GM12878 (cell line): ENCODE measurements around the gene SIN3A. TPM values are rescaled to one million over a fixed set of nuclear protein-coding genes. Genes with fewer than 3 reads are reported as not detected.
"Not testable (repeated sequence)": the region's sequence is repeated elsewhere in the genome, so short reads cannot be mapped to it uniquely, and the experiment has no call there.

ENCODE experiments used
- ATAC-seq: fragments of 200-7000 bp; cut with Tn5 transposase; 3 replicates; pipeline ENCODE4 v1.9.1; 2020; ENCODE audit warnings: mild to moderate bottlenecking, moderate library complexity
- BruUV-seq: library from RNA; stranded (reverse); fragments of 400-500 nt; replicated peaks from 2 replicates; lab custom pipeline; 2021; lab: Mats Ljungman, UMichigan
- CTCF ChIA-PET: fragments of 300-600 bp; sonication (Branson Sonifier 250); formaldehyde crosslinking; extraction: SDS; loops from one replicate; lab custom pipeline; 2021; ENCODE audit warnings: inconsistent platforms; lab: Yijun Ruan, JAX
- POLR2A ChIA-PET: fragments of 350-600 bp; formaldehyde crosslinking; extraction: SDS; loops from one replicate; lab custom pipeline; 2021; ENCODE audit warnings: inconsistent platforms; lab: Charles Lee
- RAD21 ChIA-PET: fragments of 300-600 bp; sonication (Branson Sonifier 250); formaldehyde crosslinking; loops from one replicate; lab custom pipeline; 2023; ENCODE audit warnings: antibody characterized with exemption; ENCODE audit not compliant: unreplicated experiment; lab: Charles Lee
- SMC1A ChIA-PET: fragments of 300-600 bp; sonication (Branson Sonifier 250); formaldehyde crosslinking; loops from one replicate; lab custom pipeline; 2023; ENCODE audit not compliant: unreplicated experiment, uncharacterized antibody; lab: Charles Lee
- DNase-seq: peaks from one replicate; pipeline ENCODE4 v3.0.0-alpha.2; 2011; ENCODE audit warnings: low read depth, low spot score
- FAIRE-seq: peaks from 3 replicates; lab custom pipeline; 2011; peaks lifted over from hg19 to GRCh38; lab: Jason Lieb, UNC
- H2AFZ ChIP-seq: 2 replicates; pipeline ENCODE4 v1.6.0; 2011; ENCODE audit warnings: low read depth, low read length, control low read depth; ENCODE audit not compliant: control insufficient read depth
- H3K27ac ChIP-seq: 2 replicates; pipeline ENCODE4 v1.5.1; 2011; ENCODE audit warnings: control low read depth; ENCODE audit not compliant: control insufficient read depth, insufficient read depth
- H3K27me3 ChIP-seq, 2 experiments: replicated peaks in 1 of 2; 2 replicates each; pipeline versions ENCODE4 v1.6.0 to v1.6.1; 2011; ENCODE audit warnings: low read length in 1 of 2; ENCODE audit not compliant: control insufficient read depth in 2 of 2, insufficient read depth in 2 of 2
- H3K36me3 ChIP-seq, 2 experiments: 2 replicates each; pipeline ENCODE4 v1.5.1; 2011; ENCODE audit warnings: low read length in 1 of 2; ENCODE audit not compliant: control insufficient read depth in 2 of 2, insufficient read depth in 2 of 2
- H3K4me1 ChIP-seq: 2 replicates; pipeline ENCODE4 v1.6.1; 2011; ENCODE audit warnings: mild to moderate bottlenecking, low read length, moderate library complexity, mixed read lengths; ENCODE audit not compliant: control insufficient read depth, insufficient read depth
- H3K4me2 ChIP-seq: 2 replicates; pipeline ENCODE4 v1.6.0; 2011; ENCODE audit warnings: control low read depth; ENCODE audit not compliant: control insufficient read depth, insufficient read depth
- H3K4me3 ChIP-seq: fragments of 200-600 bp; sonication (generic); 2 replicates; pipeline ENCODE4 v1.5.1; 2016
- H3K79me2 ChIP-seq: 2 replicates; pipeline ENCODE4 v1.6.0; 2011; ENCODE audit warnings: low read length; ENCODE audit not compliant: control insufficient read depth, insufficient read depth
- H3K9ac ChIP-seq: 2 replicates; pipeline ENCODE4 v1.8.0; 2011; ENCODE audit warnings: low read length, control low read depth, mixed read lengths; ENCODE audit not compliant: control insufficient read depth, insufficient read depth
- H3K9me3 ChIP-seq: replicated peaks from 3 replicates; pipeline ENCODE4 v1.5.1; 2011; ENCODE audit warnings: mild to moderate bottlenecking, low read length; ENCODE audit not compliant: control insufficient read depth, insufficient read depth
- H4K20me1 ChIP-seq: 2 replicates; pipeline ENCODE4 v1.6.0; 2011; ENCODE audit not compliant: control insufficient read depth, insufficient read depth
- CBX3 ChIP-seq: fragments of 200-600 bp; sonication (generic); IDR thresholded peaks from 2 replicates; pipeline ENCODE4 v1.6.1; 2016; ENCODE audit warnings: low read depth, borderline replicate concordance
- CREB1 ChIP-seq: IDR thresholded peaks from 2 replicates; pipeline ENCODE4 v1.6.1; 2012; ENCODE audit warnings: low read depth, mild to moderate bottlenecking, inconsistent platforms
- CREM ChIP-seq: IDR thresholded peaks from 2 replicates; pipeline ENCODE4 v1.6.1; 2014; ENCODE audit warnings: antibody characterized with exemption, low read depth
- IRF3 ChIP-seq: fragments of 450-650 bp; IDR thresholded peaks from 2 replicates; pipeline ENCODE4 v1.6.1; 2014; ENCODE audit warnings: mild to moderate bottlenecking
- JUNB ChIP-seq: IDR thresholded peaks from 2 replicates; pipeline ENCODE4 v1.6.1; 2016; ENCODE audit warnings: antibody characterized with exemption, mild to moderate bottlenecking
- NFIC ChIP-seq: IDR thresholded peaks from 2 replicates; pipeline ENCODE4 v1.6.1; 2012; ENCODE audit warnings: low read depth, mild to moderate bottlenecking, inconsistent platforms, low read length, moderate library complexity
- NR2C1 ChIP-seq: fragments of 450-650 bp; IDR thresholded peaks from 2 replicates; pipeline ENCODE4 v1.6.1; 2017; ENCODE audit warnings: antibody characterized with exemption, mild to moderate bottlenecking, moderate library complexity
- NRF1 ChIP-seq: conservative IDR thresholded peaks from 2 replicates; pipeline ENCODE4 v1.6.1; 2011; ENCODE audit warnings: mild to moderate bottlenecking, low read depth, low read length, improper control_type of control experiment
- SMAD5 ChIP-seq: IDR thresholded peaks from 2 replicates; pipeline ENCODE4 v1.6.1; 2016; ENCODE audit warnings: antibody characterized with exemption, low read depth
- SUZ12 ChIP-seq: fragments of 200-600 bp; sonication (generic); IDR thresholded peaks from one replicate; pipeline ENCODE4 v1.6.1; 2018; ENCODE audit warnings: antibody characterized with exemption, mild to moderate bottlenecking; ENCODE audit not compliant: unreplicated experiment
- WRNIP1 ChIP-seq: IDR thresholded peaks from 2 replicates; pipeline ENCODE4 v1.6.1; 2011; ENCODE audit warnings: low read depth, low read length, improper control_type of control experiment, borderline replicate concordance
- ZBTB11 ChIP-seq: fragments of 450-650 bp; formaldehyde crosslinking; IDR thresholded peaks from 2 replicates; pipeline ENCODE4 v1.5.0; 2022; ENCODE audit warnings: mild to moderate bottlenecking, missing genetic modification characterization
- ZNF217 ChIP-seq: fragments of 450-650 bp; IDR thresholded peaks from 2 replicates; pipeline ENCODE4 v1.6.1; 2017; ENCODE audit warnings: antibody characterized with exemption, mild to moderate bottlenecking
- WGBS: methylation state at CpG from one replicate; pipeline ENCODE4 v1.1.6; 2016; ENCODE audit warnings: low lambda C conversion rate; ENCODE audit not compliant: insufficient replicate concordance, insufficient coverage; ENCODE audit errors: missing lambda C conversion rate; 5-methylcytosine and 5-hydroxymethylcytosine counted together
- in situ Hi-C: fragments of 300-500 bp; cut with MboI; formaldehyde crosslinking; loops from 9 replicates; pipeline ENCODE4 v1.14.3; 2018; ENCODE audit warnings: mixed read lengths
- intact Hi-C: fragments of 100-400 bp; cut with micrococcal nuclease; formaldehyde crosslinking; loops from one replicate; pipeline ENCODE4 v1.14.2; 2022; ENCODE audit not compliant: unreplicated experiment
- polyA plus RNA-seq, 11 experiments: library from polyadenylated mRNA; depleted of rRNA in 4 of 11; unstranded in 6 of 11; stranded (reverse) in 5 of 11; fragments of >200 nt; fragmentation: Nextera tagmentation in 4 of 11; fragmentation: Illumina TruSeq in 1 of 11; extraction: Ambion mirVana in 4 of 11; extraction: Trizol in 1 of 11; gene quantifications; 1 replicate in 1 of 11; 2 replicates in 10 of 11; pipeline versions ENCODE4 v1.2.1 to v1.2.3, GENCODE V29; 2011 to 2016; ENCODE audit warnings: inconsistent platforms in 2 of 11, missing spikeins in 2 of 11, low read depth in 1 of 11
- total RNA-seq, 4 experiments: library from RNA; depleted of rRNA in 3 of 4; stranded (reverse); fragments of >200 nt in 3 of 4; fragmentation: Illumina TruSeq in 1 of 4; extraction: Trizol in 1 of 4; gene quantifications; 2 replicates each; pipeline versions ENCODE4 v1.2.1 to v1.2.3, GENCODE V29; 2013 to 2021

Gene SIN3A
- total and polyA plus RNA-seq, 10 of the 15 experiments (the other 5 are each of a cell fraction or from before 2014, with no cell fraction given), result 6.4 to 62.2 (median 29.2) TPM

GRCh38 chr15:75483961-75484360 is 32.5 kb upstream of the SIN3A start:
- WGBS, result 50% methylated on average over 1 of the region's 1 CpG
- Histone ChIP-seq H2AFZ (no peak overlapping the region), H4K20me1 (no peaks in the 10 kb centered on the region), H3K36me3 (peaks cover 2 to 7% of the 10 kb centered on the region in 2 experiments), H3K9ac (no peak overlapping the region), H3K27me3 (no peaks in the 10 kb centered on the region), H3K4me2 (no peak overlapping the region), H3K9me3 (no peaks in the 10 kb centered on the region), H3K79me2 (no peaks in the 10 kb centered on the region), H3K27ac (no peak overlapping the region), H3K4me1 (no peaks in the 10 kb centered on the region), H3K4me3 (no peak overlapping the region)
- in situ Hi-C loops (no loop called here), intact Hi-C loops (no loop called here)
- BruUV-seq, result no TSS peak
- DNase-seq (no peak), ATAC-seq (no peak), FAIRE-seq (no peak)
- ChIA-PET RAD21 (no interaction called here), SMC1A (interaction anchor here (1.1 kb wide), 1 partner anchor 9 kb away, joined by 3 read pairs; no protein-coding TSS in a partner anchor), CTCF (no interaction called here), POLR2A (no interaction called here)
- TF ChIP-seq WRNIP1, result no peak
- no peak for TF ChIP-seq SUZ12
- TF ChIP-seq SMAD5, result no peak
- TF ChIP-seq IRF3, result no peak
- TF ChIP-seq JUNB, result no peak
- TF ChIP-seq NR2C1, result no peak
- TF ChIP-seq CREM, result no peak
- no peak for TF ChIP-seq CREB1
- TF ChIP-seq NFIC, result no peak
- TF ChIP-seq ZBTB11 (CRISPR knock-in tag), result no peak
- TF ChIP-seq ZNF217, result no peak
- no peak for TF ChIP-seq NRF1
- TF ChIP-seq CBX3, result no peak

- H3K4me2 ChIP-seq, DNase-seq, H3K36me3 ChIP-seq, H3K4me3 ChIP-seq, CTCF ChIA-PET, BruUV-seq, in situ Hi-C loops, H3K9ac ChIP-seq, POLR2A ChIA-PET, RAD21 ChIA-PET, H2AFZ ChIP-seq, FAIRE-seq, intact Hi-C loops, H3K9me3 ChIP-seq, H3K27ac ChIP-seq, H3K4me1 ChIP-seq, SMC1A ChIA-PET, H3K27me3 ChIP-seq, ATAC-seq, H4K20me1 ChIP-seq, H3K79me2 ChIP-seq: not testable (repeated sequence)
- 93% methylated on average over 5 of the region's 5 CpGs for WGBS
Measured at GRCh38 chr15:75483556-75483955, 32.1 kb upstream of the SIN3A start.
